Right lobe of liver (tissue), 6 donors: ENCODE data around the gene MED12L. TPM values are rescaled to one million over a fixed set of nuclear protein-coding genes. Genes with fewer than 3 reads are reported as not detected.

Experiments used
- ATAC-seq, 4 donors: fragments of 200-7000 bp; cut with Tn5 transposase; one replicate each; pipeline ENCODE4 v1.9.1; 2020; ENCODE audit warnings: mild to moderate bottlenecking in 4 of 4, moderate library complexity in 4 of 4
- DNase-seq, 3 donors: peaks; one replicate each; pipeline ENCODE4 v3.0.0-alpha.2; 2020
- H3K27ac ChIP-seq, 3 donors: fragments of 200-600 bp; one replicate each; pipeline ENCODE4 v1.8.0; 2022
- H3K27me3 ChIP-seq, 2 donors: fragments of 200-600 bp; one replicate each; pipeline ENCODE4 v1.8.0; 2022
- H3K36me3 ChIP-seq, 4 donors: fragments of 200-600 bp; sonication (generic) in 1 of 4; one replicate each; pipeline versions ENCODE4 v1.5.1 to v1.8.0; 2017 to 2022; ENCODE audit warnings: control low read depth in 1 of 4
- H3K4me1 ChIP-seq, 4 donors: fragments of 200-600 bp; sonication (generic) in 1 of 4; one replicate each; pipeline versions ENCODE4 v1.5.1 to v1.8.0; 2017 to 2022; ENCODE audit warnings: control low read depth in 1 of 4
- H3K4me3 ChIP-seq, 3 donors: fragments of 200-600 bp; one replicate each; pipeline ENCODE4 v1.8.0; 2022
- H3K9me3 ChIP-seq, 4 donors: fragments of 200-600 bp; sonication (generic) in 1 of 4; one replicate each; pipeline versions ENCODE4 v1.5.1 to v1.8.0; 2017 to 2022; ENCODE audit warnings: control low read depth in 1 of 4
- CTCF ChIP-seq, 4 donors: fragments of 200-600 bp in 3 of 4; fragments of 450-650 bp in 1 of 4; IDR thresholded peaks; one replicate each; pipeline versions ENCODE4 v1.5.1 to v1.8.0; 2016 to 2022; ENCODE audit warnings: antibody characterized with exemption in 4 of 4, mild to moderate bottlenecking in 2 of 4
- POLR2A ChIP-seq: fragments of 450-650 bp; IDR thresholded peaks from one replicate; pipeline ENCODE4 v1.6.1; 2017; ENCODE audit warnings: antibody characterized with exemption, mild to moderate bottlenecking
- WGBS: methylation state at CpG from one replicate; pipeline ENCODE4 v1.1.6; 2018; ENCODE audit warnings: low coverage, low lambda C conversion rate; ENCODE audit not compliant: insufficient coverage; ENCODE audit errors: missing lambda C conversion rate; 5-methylcytosine and 5-hydroxymethylcytosine counted together
- intact Hi-C, 2 donors: fragments of 100-400 bp; cut with DNase I; formaldehyde crosslinking; loops; one replicate each; pipeline versions ENCODE4 v1.11.2 to v1.14.1; 2022
- total RNA-seq, 6 experiments: library from RNA; depleted of rRNA in 2 of 6; stranded (reverse); fragments of >200 nt in 2 of 6; fragmentation: NEBNext Ultra II Directional in 3 of 6; extraction: Animal tissue kit (Norgen Biotek cat#: 25700) in 3 of 6; gene quantifications; one replicate each; pipeline versions ENCODE4 v1.1.0 to v1.2.4, GENCODE V29; 2016 to 2023
- donor health status: DM: no; HTN: yes; CAD: no.
- donor health status: DM: no; HTN: no; CAD: no.
- donor health status: DM: no; HTN: no; CAD: no.
- donor health status: DM: no; HTN: yes; CAD: no.
- donor health status: DM: no; HTN: yes; CAD: no.

MED12L gene
- total RNA-seq, 6 experiments from 2014 or later, result 0.04 to 0.64 (median 0.40) TPM

- peaks cover 0 to 20% (median 9%) of the 10 kb centered on the region in 4 donors for H3K4me1 ChIP-seq
- intact Hi-C loops, result no loop called here
- H3K9me3 ChIP-seq, result no peaks in the 10 kb centered on the region
- no peak overlapping the region for H3K4me3 ChIP-seq
- DNase-seq (no peak), ATAC-seq (no peak)
- H3K27ac ChIP-seq, result peak overlapping the region in 1 of 3 donors; percentile 47
- TF ChIP-seq POLR2A, result no peak
- TF ChIP-seq CTCF (IDR thresholded peaks at IDR 0.05), result no peak
- no peaks in the 10 kb centered on the region for H3K27me3 ChIP-seq
- H3K36me3 ChIP-seq, result no peaks in the 10 kb centered on the region
- 92% methylated on average over 5 of the region's 8 CpGs for WGBS
These were observed 111.8 kb downstream of the MED12L start for GRCh38 chr3:151197228-151197627.

GRCh38 chr3:151197981-151198767 is 112.7 kb downstream of the MED12L start:
- ATAC-seq (peak; percentile 93 to 98 (median 96)), DNase-seq (peak in 1 of 3 donors; percentile 64)
- H3K9me3 ChIP-seq, result no peaks in the 10 kb centered on the region
- no peaks in the 10 kb centered on the region for H3K36me3 ChIP-seq
- no peak overlapping the region for H3K4me3 ChIP-seq
- intact Hi-C loops, result no loop called here
- 27% methylated on average over 6 of the region's 6 CpGs for WGBS
- no peaks in the 10 kb centered on the region for H3K27me3 ChIP-seq
- peak overlapping the region in 1 of 3 donors; percentile 47 for H3K27ac ChIP-seq
- peaks cover 0 to 20% (median 9%) of the 10 kb centered on the region in 4 donors for H3K4me1 ChIP-seq
- no peak for TF ChIP-seq CTCF (IDR thresholded peaks at IDR 0.05)
- TF ChIP-seq POLR2A, result no peak

- DNase-seq (no peak), ATAC-seq (no peak)
- intact Hi-C loops, result no loop called here
- Histone ChIP-seq H3K4me3 (no peak overlapping the region), H3K27ac (peak overlapping the region in 1 of 3 donors; percentile 47), H3K9me3 (no peaks in the 10 kb centered on the region), H3K27me3 (no peaks in the 10 kb centered on the region), H3K4me1 (peaks cover 0 to 20% (median 9%) of the 10 kb centered on the region in 4 donors), H3K36me3 (no peaks in the 10 kb centered on the region)
- no peak for TF ChIP-seq POLR2A
- TF ChIP-seq CTCF (IDR thresholded peaks at IDR 0.05), result no peak
- 56% methylated on average over 5 of the region's 5 CpGs for WGBS
These were observed 113.4 kb downstream of the MED12L start for GRCh38 chr3:151198849-151199248.

GRCh38 chr3:151199554-151200438 is 114.3 kb downstream of the MED12L start:
- H3K27ac ChIP-seq, result no peak overlapping the region
- intact Hi-C loops, result no loop called here
- H3K4me3 ChIP-seq, result no peak overlapping the region
- H3K4me1 ChIP-seq, result peaks cover 0 to 20% (median 9%) of the 10 kb centered on the region in 4 donors
- H3K27me3 ChIP-seq, result no peaks in the 10 kb centered on the region
- TF ChIP-seq POLR2A, result no peak
- TF ChIP-seq CTCF (IDR thresholded peaks at IDR 0.05), result no peak
- 51% methylated on average over 4 of the region's 4 CpGs for whole genome bisulfite sequencing
- no peak for DNase-seq
- no peaks in the 10 kb centered on the region for H3K36me3 ChIP-seq
- H3K9me3 ChIP-seq, result no peaks in the 10 kb centered on the region
- peak in 3 of 4 donors; percentile 8 to 37 (median 15) for ATAC-seq
